H7 (cell line): Measurements from ENCODE around the gene RWDD3. TPM values are rescaled to one million over a fixed set of nuclear protein-coding genes. Genes with fewer than 3 reads are reported as not detected.
A peak's percentile ranks its signal among the peaks of the same experiment; 100 is the strongest.

ENCODE experiments used
- DNase-seq: peaks from one replicate; pipeline ENCODE4 v3.0.0; 2012
- H3K27me3 ChIP-seq: 2 replicates; pipeline ENCODE4 v1.6.0; 2011; ENCODE audit warnings: mild to moderate bottlenecking, low read length; ENCODE audit not compliant: control insufficient read depth, insufficient read depth
- H3K36me3 ChIP-seq: replicated peaks from 2 replicates; pipeline ENCODE4 v1.5.1; 2011; ENCODE audit warnings: low read length; ENCODE audit not compliant: control insufficient read depth, insufficient read depth
- H3K4me3 ChIP-seq: 2 replicates; pipeline ENCODE4 v1.5.1; 2011; ENCODE audit warnings: low read depth, mild to moderate bottlenecking, control low read depth, low read length, moderate library complexity; ENCODE audit not compliant: insufficient read depth
- total RNA-seq: library from RNA; depleted of rRNA; stranded (reverse); fragments of >200 nt; shearing (Covaris generic); gene quantifications from 2 replicates; pipeline ENCODE4 v1.2.3, GENCODE V29; 2014; rRNA removed

The RWDD3 gene
- total RNA-seq, 1 experiment from 2014 or later, result 20.5 TPM

DNA sequence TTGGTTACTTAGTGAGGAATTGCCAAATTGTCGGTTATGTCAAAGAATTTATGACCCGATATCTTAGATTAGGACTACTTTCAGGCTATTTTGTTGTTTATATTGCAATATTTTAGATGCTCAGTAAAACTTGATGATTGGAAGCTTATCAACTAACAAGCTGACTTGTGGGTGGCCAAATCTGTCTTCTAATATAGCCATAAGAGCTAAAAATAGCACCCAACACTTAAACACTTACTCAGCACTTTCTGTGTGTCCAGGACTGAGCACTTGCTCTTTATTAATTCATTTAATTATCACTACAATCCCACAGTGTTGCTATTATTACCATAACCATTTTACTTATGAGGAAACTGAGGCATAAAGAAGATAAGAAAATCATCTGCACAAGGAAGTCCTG, 50.4 kb downstream of the RWDD3 start:
- no peaks in the 10 kb centered on the region for H3K27me3 ChIP-seq
- DNase-seq, result no peak
- no peak overlapping the region for H3K4me3 ChIP-seq
- no peaks in the 10 kb centered on the region for H3K36me3 ChIP-seq

GRCh38 chr1:95286479-95286878, 52.5 kb downstream of the RWDD3 start:
- Histone ChIP-seq H3K4me3 (no peak overlapping the region), H3K36me3 (no peaks in the 10 kb centered on the region), H3K27me3 (no peaks in the 10 kb centered on the region)
- peak; percentile 10 for DNase-seq

DNA sequence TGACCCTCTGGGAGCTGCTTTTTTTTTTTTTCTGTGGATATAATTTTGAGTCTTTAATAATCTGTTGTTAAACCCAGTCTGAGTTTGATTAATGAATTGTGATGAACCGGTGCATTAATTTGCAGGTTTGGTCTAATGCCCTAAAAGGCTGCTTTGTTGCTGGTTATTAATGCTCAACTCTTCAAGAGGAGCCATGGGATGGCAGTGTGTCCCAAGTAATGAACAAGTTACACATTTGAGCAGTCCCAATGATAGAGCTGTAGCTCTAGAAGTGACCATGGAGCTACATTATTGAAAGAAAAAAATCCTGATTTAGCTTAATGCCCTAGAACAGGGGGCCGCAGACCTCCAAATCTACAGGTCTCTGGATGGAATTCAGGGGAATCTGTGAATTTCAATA, 53.1 kb downstream of the RWDD3 start:
- no peak for DNase-seq
- Histone ChIP-seq H3K36me3 (no peaks in the 10 kb centered on the region), H3K4me3 (no peak overlapping the region), H3K27me3 (no peaks in the 10 kb centered on the region)

DNA sequence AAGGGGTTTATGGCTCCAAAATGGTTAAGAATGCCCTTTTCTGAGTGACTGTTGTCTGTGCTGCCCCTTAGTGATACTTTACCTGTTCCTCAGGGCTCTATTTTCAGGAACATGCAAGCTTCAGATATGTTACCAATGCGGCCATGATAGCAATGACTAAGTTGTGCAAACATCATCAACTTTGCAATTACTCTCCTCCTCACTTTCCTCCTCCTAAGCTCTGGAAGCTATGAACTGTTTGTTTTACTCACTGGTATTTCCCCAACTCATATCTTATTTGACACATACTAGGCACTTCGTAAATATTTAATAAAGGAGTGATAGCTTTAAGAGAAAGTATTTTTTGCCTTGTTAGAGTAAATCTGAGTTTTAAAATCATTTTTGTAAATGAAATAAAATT, 53.8 kb downstream of the RWDD3 start:
- Histone ChIP-seq H3K27me3 (no peaks in the 10 kb centered on the region), H3K36me3 (no peaks in the 10 kb centered on the region), H3K4me3 (no peak overlapping the region)
- no peak for DNase-seq

Other genes starting within 250 kb of the RWDD3 start
- gene ALG14, start 161.3 kb upstream of the RWDD3 start, total RNA-seq, result 0.67 and 0.73 TPM in 2 replicates
- gene TLCD4, start 116.9 kb upstream of the RWDD3 start, total RNA-seq, result 2.5 and 3.3 TPM in 2 replicates